ENCODE measurements around the gene SYK. TPM values are rescaled to one million over a fixed set of nuclear protein-coding genes. Genes with fewer than 3 reads are reported as not detected.
"Not testable (repeated sequence)": the region's sequence is repeated elsewhere in the genome, so short reads cannot be mapped to it uniquely, and the experiment has no call there.

Gene SYK
- polyA plus RNA-seq, 1 donor = 27.3 TPM

- Histone ChIP-seq H3K9me3 (ENCODE audit: control insufficient read depth, low read depth, low read length) (no peaks in the 10 kb centered on the region), H3K27ac (ENCODE audit: low read length) (no peak overlapping the region), H3K36me3 (ENCODE audit: control insufficient read depth, insufficient read depth, low read length) (no peaks in the 10 kb centered on the region), H3K4me3 (ENCODE audit: low read length) (no peak overlapping the region), H3K27me3 (ENCODE audit: control insufficient read depth, insufficient read depth, low read length) (no peaks in the 10 kb centered on the region), H3K4me1 (ENCODE audit: control insufficient read depth, insufficient read depth, low read length) (peaks cover 4% of the 10 kb centered on the region)
- DNase-seq = no peak
- 100% methylated on average over 2 of the region's 8 CpGs for WGBS (ENCODE audit: insufficient coverage, low lambda C conversion rate)
These were observed 7.5 kb downstream of the SYK start for GRCh38 chr9:90808890-90809685.

- H3K4me3 ChIP-seq (ENCODE audit: low read length) = no peak overlapping the region
- no peak overlapping the region for H3K27ac ChIP-seq (ENCODE audit: low read length)
- no peaks in the 10 kb centered on the region for H3K9me3 ChIP-seq (ENCODE audit: control insufficient read depth, low read depth, low read length)
- H3K27me3 ChIP-seq (ENCODE audit: control insufficient read depth, insufficient read depth, low read length) = no peaks in the 10 kb centered on the region
- WGBS (ENCODE audit: insufficient coverage, low lambda C conversion rate) = 80% methylated on average over 2 of the region's 4 CpGs
- DNase-seq = no peak
- no peaks in the 10 kb centered on the region for H3K36me3 ChIP-seq (ENCODE audit: control insufficient read depth, insufficient read depth, low read length)
- no peaks in the 10 kb centered on the region for H3K4me1 ChIP-seq (ENCODE audit: control insufficient read depth, insufficient read depth, low read length)
These were observed 9.1 kb downstream of the SYK start for GRCh38 chr9:90810691-90811090.

GRCh38 chr9:90813046-90813445, 11.4 kb downstream of the SYK start:
- 100% methylated on average over 1 of the region's 8 CpGs for WGBS (ENCODE audit: insufficient coverage, low lambda C conversion rate)
- no peak for DNase-seq
- no peaks in the 10 kb centered on the region for H3K4me1 ChIP-seq (ENCODE audit: control insufficient read depth, insufficient read depth, low read length)
- H3K27ac ChIP-seq (ENCODE audit: low read length) = no peak overlapping the region
- no peak overlapping the region for H3K4me3 ChIP-seq (ENCODE audit: low read length)
- no peaks in the 10 kb centered on the region for H3K36me3 ChIP-seq (ENCODE audit: control insufficient read depth, insufficient read depth, low read length)
- H3K9me3 ChIP-seq (ENCODE audit: control insufficient read depth, low read depth, low read length) = no peaks in the 10 kb centered on the region
- H3K27me3 ChIP-seq (ENCODE audit: control insufficient read depth, insufficient read depth, low read length) = no peaks in the 10 kb centered on the region

- no CpG with 5 or more reads among the region's 2 CpGs for whole genome bisulfite sequencing (ENCODE audit: insufficient coverage, low lambda C conversion rate)
- DNase-seq = no peak
- no peaks in the 10 kb centered on the region for H3K4me1 ChIP-seq (ENCODE audit: control insufficient read depth, insufficient read depth, low read length)
These were observed 11.9 kb downstream of the SYK start for GRCh38 chr9:90813523-90813922.

GRCh38 chr9:90814355-90814754, 12.7 kb downstream of the SYK start:
- DNase-seq = no peak
- no peaks in the 10 kb centered on the region for H3K27me3 ChIP-seq (ENCODE audit: control insufficient read depth, insufficient read depth, low read length)
- H3K36me3 ChIP-seq (ENCODE audit: control insufficient read depth, insufficient read depth, low read length) = no peaks in the 10 kb centered on the region
- no CpG with 5 or more reads among the region's 4 CpGs for WGBS (ENCODE audit: insufficient coverage, low lambda C conversion rate)
- H3K9me3 ChIP-seq (ENCODE audit: control insufficient read depth, low read depth, low read length) = no peaks in the 10 kb centered on the region
- H3K4me3 ChIP-seq (ENCODE audit: low read length) = no peak overlapping the region
- H3K27ac ChIP-seq (ENCODE audit: low read length) = no peak overlapping the region
- no peaks in the 10 kb centered on the region for H3K4me1 ChIP-seq (ENCODE audit: control insufficient read depth, insufficient read depth, low read length)

More at GRCh38 chr9:90813523-90813922, 11.9 kb downstream of the SYK start:
- no peaks in the 10 kb centered on the region for H3K9me3 ChIP-seq (ENCODE audit: control insufficient read depth, low read depth, low read length)
- no peak overlapping the region for H3K4me3 ChIP-seq (ENCODE audit: low read length)
- no peak overlapping the region for H3K27ac ChIP-seq (ENCODE audit: low read length)
- no peaks in the 10 kb centered on the region for H3K36me3 ChIP-seq (ENCODE audit: control insufficient read depth, insufficient read depth, low read length)
- no peaks in the 10 kb centered on the region for H3K27me3 ChIP-seq (ENCODE audit: control insufficient read depth, insufficient read depth, low read length)

- H3K27ac ChIP-seq (ENCODE audit: low read length) = peak overlapping the region; percentile 43
- H3K4me3 ChIP-seq (ENCODE audit: low read length) = no peak overlapping the region
- H3K9me3 ChIP-seq (ENCODE audit: control insufficient read depth, low read depth, low read length) = no peaks in the 10 kb centered on the region
- no peaks in the 10 kb centered on the region for H3K4me1 ChIP-seq (ENCODE audit: control insufficient read depth, insufficient read depth, low read length)
- DNase-seq = peak in 1 of 2 donors; percentile 41
- no peaks in the 10 kb centered on the region for H3K36me3 ChIP-seq (ENCODE audit: control insufficient read depth, insufficient read depth, low read length)
- WGBS (ENCODE audit: insufficient coverage, low lambda C conversion rate) = 67% methylated on average over 1 of the region's 13 CpGs
- no peaks in the 10 kb centered on the region for H3K27me3 ChIP-seq (ENCODE audit: control insufficient read depth, insufficient read depth, low read length)
These were observed 13.7 kb downstream of the SYK start for GRCh38 chr9:90815183-90815943.

GRCh38 chr9:90815944-90816357, 14.3 kb downstream of the SYK start:
- DNase-seq = no peak
- Histone ChIP-seq H3K4me3 (ENCODE audit: low read length) (no peak overlapping the region), H3K27ac (ENCODE audit: low read length) (no peak overlapping the region), H3K27me3 (ENCODE audit: control insufficient read depth, insufficient read depth, low read length) (no peaks in the 10 kb centered on the region), H3K9me3 (ENCODE audit: control insufficient read depth, low read depth, low read length) (no peaks in the 10 kb centered on the region), H3K36me3 (ENCODE audit: control insufficient read depth, insufficient read depth, low read length) (no peaks in the 10 kb centered on the region), H3K4me1 (ENCODE audit: control insufficient read depth, insufficient read depth, low read length) (no peaks in the 10 kb centered on the region)
- 63% methylated on average over 2 of the region's 4 CpGs for WGBS (ENCODE audit: insufficient coverage, low lambda C conversion rate)

- no peak overlapping the region for H3K27ac ChIP-seq (ENCODE audit: low read length)
- no peaks in the 10 kb centered on the region for H3K27me3 ChIP-seq (ENCODE audit: control insufficient read depth, insufficient read depth, low read length)
- no peaks in the 10 kb centered on the region for H3K4me1 ChIP-seq (ENCODE audit: control insufficient read depth, insufficient read depth, low read length)
- WGBS (ENCODE audit: insufficient coverage, low lambda C conversion rate) = 100% methylated on average over 1 of the region's 2 CpGs
- no peak overlapping the region for H3K4me3 ChIP-seq (ENCODE audit: low read length)
- H3K9me3 ChIP-seq (ENCODE audit: control insufficient read depth, low read depth, low read length) = no peaks in the 10 kb centered on the region
- DNase-seq = no peak
- no peaks in the 10 kb centered on the region for H3K36me3 ChIP-seq (ENCODE audit: control insufficient read depth, insufficient read depth, low read length)
These were observed 15.1 kb downstream of the SYK start for GRCh38 chr9:90816690-90817089.

GRCh38 chr9:90818279-90818678, 16.7 kb downstream of the SYK start:
- DNase-seq = no peak
- no peaks in the 10 kb centered on the region for H3K27me3 ChIP-seq (ENCODE audit: control insufficient read depth, insufficient read depth, low read length)
- H3K36me3 ChIP-seq (ENCODE audit: control insufficient read depth, insufficient read depth, low read length) = peaks cover 7% of the 10 kb centered on the region
- H3K4me3 ChIP-seq (ENCODE audit: low read length) = no peak overlapping the region
- H3K9me3 ChIP-seq (ENCODE audit: control insufficient read depth, low read depth, low read length) = no peaks in the 10 kb centered on the region
- no peak overlapping the region for H3K27ac ChIP-seq (ENCODE audit: low read length)
- H3K4me1 ChIP-seq (ENCODE audit: control insufficient read depth, insufficient read depth, low read length) = no peaks in the 10 kb centered on the region
- WGBS (ENCODE audit: insufficient coverage, low lambda C conversion rate) = no CpG with 5 or more reads among the region's 6 CpGs

GRCh38 chr9:90820406-90820805, 18.8 kb downstream of the SYK start:
- H3K27ac ChIP-seq (ENCODE audit: low read length); H3K9me3 ChIP-seq (ENCODE audit: control insufficient read depth, low read depth, low read length); H3K27me3 ChIP-seq (ENCODE audit: control insufficient read depth, insufficient read depth, low read length); H3K36me3 ChIP-seq (ENCODE audit: control insufficient read depth, insufficient read depth, low read length); DNase-seq; H3K4me3 ChIP-seq (ENCODE audit: low read length); H3K4me1 ChIP-seq (ENCODE audit: control insufficient read depth, insufficient read depth, low read length): not testable (repeated sequence)
- WGBS (ENCODE audit: insufficient coverage, low lambda C conversion rate) = no CpG with 5 or more reads among the region's 4 CpGs

Data from large intestine (tissue), 3 donors.